DMS79 (cell line): ENCODE results near the gene CES5A.
"Not testable (repeated sequence)": the region's sequence is repeated elsewhere in the genome, so short reads cannot be mapped to it uniquely, and the experiment has no call there.

Experiments
- DNase-seq: peaks from one replicate; lab custom pipeline; 2025; lab: John Stamatoyannopoulos, UW

The CES5A gene

DNA sequence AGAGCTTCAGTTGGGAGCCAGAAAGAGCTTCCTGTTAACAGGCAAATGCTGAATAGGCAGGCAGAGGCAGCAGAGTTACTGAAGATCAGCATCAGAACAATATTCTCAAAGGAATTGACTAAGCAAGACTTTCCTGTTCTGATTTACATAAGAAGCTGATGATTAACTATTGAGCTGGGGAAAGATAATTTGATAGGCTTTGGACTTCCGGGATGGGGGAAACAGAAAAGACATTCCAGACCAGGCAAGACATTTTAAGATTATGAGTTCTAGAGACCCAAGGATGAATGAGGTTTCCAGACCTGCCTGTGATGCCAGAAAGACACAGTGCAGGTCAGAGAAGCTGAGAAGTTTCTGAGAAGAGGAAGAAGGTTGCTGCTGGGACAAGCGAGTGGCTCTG, at the start of gene CES5A:
Gene CES5A, minus strand, starts transcription at position 101 of the 400 bp plus-strand sequence. CDS start 152 bp downstream, outside the sequence.
- DNase-seq = no peak

DNA sequence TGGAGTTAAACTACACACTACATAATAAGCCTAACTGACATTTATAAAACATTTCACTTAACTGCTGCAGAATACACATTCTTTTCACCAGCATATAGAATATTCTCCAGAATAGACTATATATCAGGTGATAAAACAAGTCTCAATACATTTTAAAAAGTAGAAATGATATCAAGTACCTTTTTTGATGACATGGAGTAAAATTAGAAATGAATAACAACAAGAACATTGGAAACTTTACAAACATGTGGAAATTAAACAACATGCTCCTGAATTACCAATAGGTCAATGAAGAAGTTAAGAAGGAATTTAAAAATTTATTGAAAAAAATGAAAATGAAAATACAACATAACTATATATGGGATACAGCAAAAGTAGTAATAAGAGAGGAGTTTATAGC, 47.5 kb upstream of the CES5A start:
- DNase-seq = no peak

DNA sequence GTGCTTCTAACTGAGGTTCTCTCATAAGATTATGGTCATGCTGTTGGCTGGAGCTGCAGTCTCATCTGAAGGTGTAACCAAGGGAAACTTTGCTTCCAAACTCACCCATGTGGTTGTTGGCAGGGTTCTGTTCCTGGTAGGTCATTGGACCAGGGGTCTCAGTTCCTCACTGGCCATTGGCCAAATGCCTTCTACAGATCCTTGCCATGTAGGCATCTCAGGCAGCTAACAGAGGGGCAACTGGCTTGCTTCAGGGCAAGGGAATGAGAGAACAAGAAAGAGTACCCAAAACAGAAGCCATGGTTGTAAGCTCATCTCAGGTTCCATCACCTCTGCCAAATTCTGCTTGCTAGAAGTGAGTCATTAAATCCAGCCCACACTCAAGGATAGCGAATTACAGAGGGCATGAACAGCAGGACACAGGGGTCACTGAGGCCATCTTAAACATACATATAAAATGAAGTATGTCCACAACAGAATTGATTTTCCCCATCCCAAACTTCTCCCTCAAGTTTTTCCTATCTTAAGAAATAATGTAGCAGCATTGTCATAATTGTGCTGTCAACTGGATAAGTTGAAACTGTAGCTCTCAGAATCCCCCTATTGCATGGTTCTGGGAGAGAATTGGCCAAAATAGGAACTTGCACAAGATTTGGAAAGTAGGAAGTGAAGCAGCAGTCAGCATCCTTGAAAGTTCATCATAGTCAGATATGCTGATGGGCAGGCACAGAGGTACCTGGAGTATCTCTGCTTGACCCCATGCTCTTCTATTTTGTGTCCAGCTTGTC, 42.4 kb upstream of the CES5A start:
- DNase-seq = no peak

DNA sequence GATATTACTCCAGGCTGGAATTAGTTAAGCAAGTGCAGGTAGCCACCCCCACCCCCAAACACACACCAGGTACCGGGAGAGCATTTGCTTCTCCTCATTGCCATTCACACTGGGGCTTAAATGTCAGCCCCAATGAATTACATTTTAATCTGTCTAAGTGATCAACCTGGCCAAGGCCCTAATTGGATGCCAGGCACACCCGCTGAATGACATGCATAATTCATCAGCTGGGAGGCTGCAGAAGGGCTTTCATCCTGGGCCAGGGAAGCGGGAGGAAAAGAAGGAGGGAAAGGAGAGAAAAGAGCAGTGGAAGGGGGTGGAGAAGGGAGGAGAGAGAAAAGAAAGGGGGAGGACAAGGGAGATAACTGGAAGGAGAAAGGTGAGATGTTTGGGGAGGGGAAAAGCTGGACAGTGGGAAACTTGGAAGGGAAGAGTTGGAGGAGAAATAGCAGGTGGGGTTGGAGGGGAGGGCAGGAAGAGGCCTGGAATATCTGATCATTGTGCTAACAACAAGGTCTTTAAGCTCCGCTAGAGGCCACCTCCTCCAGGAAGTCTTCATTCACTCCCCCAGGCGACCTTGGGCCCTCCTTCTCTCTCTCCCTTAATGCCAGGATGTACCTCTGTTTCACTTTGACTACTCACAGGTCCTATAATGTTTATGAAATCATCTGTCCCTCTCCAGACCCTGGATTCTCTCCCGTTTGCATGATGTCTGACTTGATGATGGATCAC, 40.1 kb upstream of the CES5A start:
- no peak for DNase-seq

- no peak for DNase-seq
Observed at GRCh38 chr16:55914383-55914782, 39.2 kb upstream of the CES5A start.

- no peak for DNase-seq
Observed at GRCh38 chr16:55913716-55914115, 38.5 kb upstream of the CES5A start.

- not testable (repeated sequence) for DNase-seq
Observed at GRCh38 chr16:55913121-55913520, 37.9 kb upstream of the CES5A start.

DNA sequence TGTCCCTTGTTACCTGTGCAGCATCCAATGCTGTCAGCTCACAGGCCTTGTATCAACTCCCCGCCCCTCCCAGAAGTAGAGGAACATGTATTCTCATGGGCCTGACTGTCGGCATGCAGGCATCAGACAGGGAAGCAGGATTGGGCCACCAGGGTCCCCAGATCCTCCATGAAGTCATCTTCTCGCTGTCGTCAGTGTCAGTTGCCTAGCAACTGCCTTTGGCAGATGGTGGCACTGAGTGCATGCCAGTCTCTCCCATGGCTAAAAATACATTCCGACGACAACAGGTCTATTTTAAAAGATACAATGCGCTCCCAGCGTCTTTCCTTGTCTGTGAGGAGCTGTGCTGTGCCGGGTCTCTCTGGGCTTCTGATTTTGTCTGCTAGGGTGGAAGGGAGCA, 36.8 kb upstream of the CES5A start:
- no peak for DNase-seq

DNA sequence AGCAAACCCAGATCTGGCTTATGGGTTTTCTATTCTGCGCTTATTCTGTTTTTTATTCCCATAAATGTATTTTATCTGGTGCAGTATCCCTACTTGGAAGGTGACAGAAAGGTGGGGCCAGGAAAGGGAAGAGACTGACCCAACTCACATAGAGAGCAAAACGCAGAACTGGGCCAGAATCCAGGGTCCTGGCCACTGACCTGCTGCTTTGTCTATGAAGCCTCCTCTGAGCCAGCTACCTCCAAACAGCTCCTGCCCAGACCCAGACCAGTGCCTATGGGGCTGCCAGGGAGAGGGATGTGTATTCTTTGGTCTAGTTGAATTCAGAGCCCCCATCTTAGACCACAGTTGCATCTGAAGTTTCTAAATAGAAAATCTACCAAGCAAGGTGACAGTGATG, 36.4 kb upstream of the CES5A start:
- DNase-seq = no peak

- DNase-seq = no peak
Observed at GRCh38 chr16:55909876-55910275, 34.7 kb upstream of the CES5A start.

GRCh38 chr16:55908641-55909040, 33.5 kb upstream of the CES5A start:
- DNase-seq = no peak

- DNase-seq = no peak
Observed at GRCh38 chr16:55907661-55908060, 32.5 kb upstream of the CES5A start.

- no peak for DNase-seq
Observed at GRCh38 chr16:55906123-55906522, 30.9 kb upstream of the CES5A start.

GRCh38 chr16:55905651-55906050, 30.5 kb upstream of the CES5A start:
- no peak for DNase-seq

GRCh38 chr16:55901566-55902217, 26.5 kb upstream of the CES5A start:
- DNase-seq = no peak

- DNase-seq = no peak
Observed at GRCh38 chr16:55900616-55901393, 25.6 kb upstream of the CES5A start.

DNA sequence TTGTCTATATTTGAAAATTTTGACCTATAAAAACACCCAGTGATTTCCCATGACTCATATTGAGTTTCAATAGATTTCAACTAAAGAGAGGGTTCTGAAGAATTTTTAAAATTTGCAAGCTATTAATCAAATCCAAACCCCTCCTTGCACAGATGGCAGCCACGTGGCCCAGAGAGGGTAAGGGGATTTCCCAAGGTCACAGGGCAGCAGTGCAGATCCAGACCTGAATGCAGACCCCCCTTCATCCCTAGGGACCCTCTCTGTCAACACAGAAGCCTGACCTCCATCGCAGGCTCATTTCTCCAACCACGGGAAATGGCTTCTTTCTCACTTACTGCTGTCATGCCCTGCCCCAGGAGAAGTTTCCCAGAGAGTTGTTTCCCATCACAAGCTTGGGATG, 24.7 kb upstream of the CES5A start:
- no peak for DNase-seq

DNA sequence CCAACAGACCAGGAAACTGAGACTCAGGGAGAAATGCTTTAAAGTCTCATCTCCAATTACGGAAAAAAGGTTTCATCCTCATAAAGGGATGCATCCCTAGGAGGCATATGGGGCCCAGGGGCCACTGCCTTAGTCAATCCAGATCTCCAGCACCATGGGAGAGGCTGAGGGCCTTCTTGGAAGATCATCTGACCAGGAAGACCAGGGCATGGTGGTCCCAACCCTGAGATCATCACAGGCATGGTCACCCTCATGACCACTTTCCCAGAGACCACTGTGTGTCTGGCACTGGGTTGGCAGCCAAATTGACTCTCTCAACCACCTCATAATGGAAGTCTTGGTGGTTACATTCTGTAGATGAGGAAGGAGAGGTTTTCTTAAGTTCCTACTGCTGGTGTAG, 23.4 kb upstream of the CES5A start:
- DNase-seq = no peak

DNA sequence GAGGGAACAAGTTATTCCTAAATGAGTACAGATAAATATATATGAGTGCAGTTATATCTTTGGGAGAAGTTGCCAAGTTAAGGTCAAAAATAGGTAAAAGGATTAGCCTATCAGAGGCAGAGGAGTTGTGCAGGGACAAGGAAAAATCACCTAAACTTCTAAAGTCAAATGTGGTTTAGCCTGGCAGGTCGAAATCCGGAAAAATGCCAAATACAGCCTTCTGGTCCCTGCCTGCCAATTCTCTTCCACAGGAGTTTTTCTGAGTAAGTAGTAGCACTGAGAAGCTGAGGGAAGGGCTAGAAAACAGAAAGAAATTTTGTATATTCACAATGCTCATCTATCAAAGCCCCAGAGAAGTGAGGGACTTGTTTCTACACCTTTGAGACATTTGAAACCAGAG, 17.6 kb upstream of the CES5A start:
- no peak for DNase-seq

GRCh38 chr16:55889518-55889917, 14.3 kb upstream of the CES5A start:
- DNase-seq = no peak

DNA sequence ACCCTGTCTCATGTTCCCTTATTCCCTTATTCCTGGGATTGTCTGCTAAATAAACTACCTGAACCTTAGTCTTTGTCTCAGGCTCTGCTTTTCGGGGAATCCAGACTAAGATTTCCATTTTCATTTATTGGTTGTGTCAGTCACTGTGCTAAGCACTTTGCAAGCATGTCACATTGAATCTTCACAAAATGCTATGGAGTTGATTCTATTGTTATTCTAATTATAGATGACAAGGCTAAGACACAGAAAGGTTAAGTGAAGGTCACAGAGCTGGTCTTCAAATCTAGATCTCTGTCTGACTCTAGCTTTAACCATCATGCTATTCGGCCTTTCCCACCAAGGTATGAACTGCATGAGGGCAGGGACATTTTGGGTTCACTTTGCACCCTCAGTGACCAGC, 13.4 kb upstream of the CES5A start:
- DNase-seq = no peak

GRCh38 chr16:55876854-55877253, 1.7 kb upstream of the CES5A start:
- no peak for DNase-seq
